Measurements from ENCODE around the gene SERPINA10. TPM values are rescaled to one million over a fixed set of nuclear protein-coding genes. Genes with fewer than 3 reads are reported as not detected.
"Not testable (repeated sequence)": the region's sequence is repeated elsewhere in the genome, so short reads cannot be mapped to it uniquely, and the experiment has no call there.

Gene SERPINA10
- total RNA-seq, 6 donors from 2014 or later = 0.10 TPM; not detected in 5

DNA sequence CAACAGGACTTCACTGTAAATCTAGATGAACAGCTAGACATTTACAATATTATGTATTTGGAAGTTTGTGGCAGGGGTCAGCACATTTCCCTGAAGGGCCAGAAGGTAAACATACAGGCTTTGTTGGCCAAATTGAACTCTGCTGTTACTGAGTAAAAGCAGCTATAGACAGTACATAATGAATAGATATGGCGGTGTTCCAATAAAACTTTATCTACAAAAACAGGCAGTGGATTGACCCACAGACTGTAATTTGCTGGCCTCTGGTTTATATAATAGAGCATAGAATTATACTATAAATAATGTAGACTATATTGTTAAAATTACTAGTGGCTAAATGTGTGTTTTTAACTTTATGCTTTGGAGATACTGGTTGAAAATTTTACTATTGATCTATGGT lies 25.7 kb downstream of the SERPINA10 start:
- WGBS, 2 donors = 96 to 100% methylated on average over 1 of the region's 1 CpG
- ATAC-seq (ENCODE audit: low FRiP score in 2 of 2) (no peak), DNase-seq (no peak)
- no peak for TF ChIP-seq POLR2AphosphoS5 (IDR thresholded peaks at IDR 0.05)
- no peak for TF ChIP-seq EP300 (IDR thresholded peaks at IDR 0.05)
- no peak for TF ChIP-seq POLR2A (IDR thresholded peaks at IDR 0.05)
- TF ChIP-seq, protein P1, sequence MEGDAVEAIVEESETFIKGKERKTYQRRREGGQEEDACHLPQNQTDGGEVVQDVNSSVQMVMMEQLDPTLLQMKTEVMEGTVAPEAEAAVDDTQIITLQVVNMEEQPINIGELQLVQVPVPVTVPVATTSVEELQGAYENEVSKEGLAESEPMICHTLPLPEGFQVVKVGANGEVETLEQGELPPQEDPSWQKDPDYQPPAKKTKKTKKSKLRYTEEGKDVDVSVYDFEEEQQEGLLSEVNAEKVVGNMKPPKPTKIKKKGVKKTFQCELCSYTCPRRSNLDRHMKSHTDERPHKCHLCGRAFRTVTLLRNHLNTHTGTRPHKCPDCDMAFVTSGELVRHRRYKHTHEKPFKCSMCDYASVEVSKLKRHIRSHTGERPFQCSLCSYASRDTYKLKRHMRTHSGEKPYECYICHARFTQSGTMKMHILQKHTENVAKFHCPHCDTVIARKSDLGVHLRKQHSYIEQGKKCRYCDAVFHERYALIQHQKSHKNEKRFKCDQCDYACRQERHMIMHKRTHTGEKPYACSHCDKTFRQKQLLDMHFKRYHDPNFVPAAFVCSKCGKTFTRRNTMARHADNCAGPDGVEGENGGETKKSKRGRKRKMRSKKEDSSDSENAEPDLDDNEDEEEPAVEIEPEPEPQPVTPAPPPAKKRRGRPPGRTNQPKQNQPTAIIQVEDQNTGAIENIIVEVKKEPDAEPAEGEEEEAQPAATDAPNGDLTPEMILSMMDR (IDR thresholded peaks at IDR 0.05) = no peak
- no peak overlapping the region for H3K4me3 ChIP-seq
- H3K27me3 ChIP-seq = no peaks in the 10 kb centered on the region
- peaks cover 0 to 8% (median 3%) of the 10 kb centered on the region in 4 donors for H3K9me3 ChIP-seq
- H3K36me3 ChIP-seq = no peaks in the 10 kb centered on the region
- no peak overlapping the region for H3K27ac ChIP-seq
- H3K4me1 ChIP-seq = no peaks in the 10 kb centered on the region

DNA sequence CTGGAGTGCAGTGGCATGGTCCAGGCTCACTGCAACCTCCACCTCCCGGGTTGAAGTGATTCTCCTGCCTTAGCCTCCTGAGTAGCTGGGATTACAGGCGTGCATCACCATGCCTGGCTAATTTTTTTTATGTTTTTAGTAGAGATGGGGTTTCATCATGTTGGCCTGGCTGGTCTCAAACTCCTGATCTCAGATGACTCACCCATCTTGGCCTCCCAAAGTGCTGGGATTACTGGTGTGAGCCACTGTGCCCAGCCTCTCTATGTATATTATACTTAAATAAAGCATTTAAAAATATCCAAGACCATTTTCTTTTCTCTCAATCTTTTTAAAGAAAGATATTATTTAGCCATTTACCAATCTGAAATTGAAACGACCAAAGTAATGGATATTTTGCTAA lies 28.9 kb downstream of the SERPINA10 start:
- H3K4me3 ChIP-seq; H3K4me1 ChIP-seq; H3K36me3 ChIP-seq; H3K27me3 ChIP-seq; H3K9me3 ChIP-seq; H3K27ac ChIP-seq; ATAC-seq (ENCODE audit: low FRiP score in 2 of 2); DNase-seq: not testable (repeated sequence)
- WGBS, 2 donors = 58 to 90% methylated on average over 3 of the region's 3 CpGs

DNA sequence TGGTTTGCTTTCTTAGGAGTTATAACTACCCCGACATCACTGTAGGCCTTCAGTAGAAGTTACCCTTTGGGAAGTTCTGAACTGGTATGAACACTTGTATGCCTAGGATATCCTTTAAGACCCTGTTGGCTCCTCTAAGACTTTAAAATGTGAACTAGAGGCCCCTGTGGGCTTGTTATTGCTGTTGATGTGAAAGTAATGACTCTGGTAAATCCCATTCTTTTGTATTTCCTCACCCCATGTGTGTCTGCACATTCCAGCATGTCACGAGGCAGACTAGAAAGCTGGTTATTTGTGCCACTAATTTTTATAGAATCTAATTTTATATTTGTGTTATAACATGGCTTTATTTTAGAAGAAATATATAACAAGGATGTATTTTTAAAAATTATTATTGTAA lies 48.9 kb downstream of the SERPINA10 start:
- H3K9me3 ChIP-seq = no peaks in the 10 kb centered on the region
- 85 to 86% methylated on average over 2 of the region's 2 CpGs for WGBS, 2 donors
- DNase-seq (no peak), ATAC-seq (ENCODE audit: low FRiP score in 2 of 2) (no peak)
- no peak overlapping the region for H3K4me3 ChIP-seq
- H3K27ac ChIP-seq = no peak overlapping the region
- no peaks in the 10 kb centered on the region for H3K4me1 ChIP-seq
- no peaks in the 10 kb centered on the region for H3K36me3 ChIP-seq
- TF ChIP-seq POLR2A (IDR thresholded peaks at IDR 0.05) = no peak
- H3K27me3 ChIP-seq = no peaks in the 10 kb centered on the region

DNA sequence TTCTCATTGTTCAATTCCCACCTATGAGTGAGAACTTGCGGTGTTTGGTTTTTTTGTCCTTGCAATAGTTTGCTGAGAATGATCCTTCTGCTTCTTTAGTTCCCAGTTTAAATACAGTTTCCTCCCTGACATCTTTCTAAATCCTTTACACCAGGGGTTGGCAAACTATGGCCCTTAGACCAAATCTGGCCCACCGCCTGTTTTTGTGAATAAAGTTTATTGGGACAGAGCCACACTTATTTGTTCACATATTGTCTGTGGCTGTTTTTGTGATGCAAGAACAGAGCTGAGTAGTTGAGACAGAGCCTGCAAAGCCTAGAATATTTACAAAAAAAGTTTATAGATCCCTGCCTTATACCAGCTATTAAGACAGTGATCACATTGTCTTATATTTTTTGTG lies 53.7 kb downstream of the SERPINA10 start:
- TF ChIP-seq, protein P1 (IDR thresholded peaks at IDR 0.05) = no peak
- no peak for TF ChIP-seq EP300 (IDR thresholded peaks at IDR 0.05)
- TF ChIP-seq POLR2AphosphoS5 (IDR thresholded peaks at IDR 0.05) = no peak
- TF ChIP-seq POLR2A (IDR thresholded peaks at IDR 0.05) = no peak
- Histone ChIP-seq H3K4me1 (no peaks in the 10 kb centered on the region), H3K27ac (no peak overlapping the region), H3K9me3 (no peaks in the 10 kb centered on the region), H3K4me3 (no peak overlapping the region), H3K36me3 (no peaks in the 10 kb centered on the region), H3K27me3 (no peaks in the 10 kb centered on the region)
- WGBS, 2 donors = 87 to 94% methylated on average over 2 of the region's 2 CpGs
- DNase-seq (no peak), ATAC-seq (ENCODE audit: low FRiP score in 2 of 2) (no peak)

- no peak for ATAC-seq (ENCODE audit: low FRiP score in 2 of 2)
- TF ChIP-seq, protein P1 (IDR thresholded peaks at IDR 0.05) = no peak
- TF ChIP-seq POLR2AphosphoS5 (IDR thresholded peaks at IDR 0.05) (no peak), EP300 (IDR thresholded peaks at IDR 0.05) (no peak), POLR2A (IDR thresholded peaks at IDR 0.05) (no peak)
Observed at GRCh38 chr14:94237983-94238382, 55.1 kb downstream of the SERPINA10 start.

DNA sequence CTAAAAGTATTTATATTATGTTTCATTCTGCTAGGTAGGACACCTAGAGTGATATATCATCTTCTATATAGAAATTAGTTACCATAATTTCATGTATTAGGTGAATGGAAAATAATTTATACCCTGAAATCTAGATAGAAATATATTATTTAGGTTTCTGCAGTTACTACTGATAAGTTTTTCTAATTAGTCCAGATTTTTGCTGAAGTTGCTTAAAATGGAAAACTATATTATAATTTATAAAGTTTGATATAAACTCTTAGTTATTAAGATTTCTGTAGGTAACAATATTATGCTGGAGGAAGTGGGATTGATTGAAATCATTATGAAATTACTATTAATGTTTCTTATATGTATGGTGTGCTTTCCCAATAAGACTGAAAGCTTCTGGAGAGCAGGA lies 56.0 kb downstream of the SERPINA10 start:
- Histone ChIP-seq H3K27me3 (no peaks in the 10 kb centered on the region), H3K9me3 (no peaks in the 10 kb centered on the region), H3K36me3 (no peaks in the 10 kb centered on the region), H3K27ac (no peak overlapping the region), H3K4me3 (no peak overlapping the region), H3K4me1 (no peaks in the 10 kb centered on the region)
- no peak for ATAC-seq (ENCODE audit: low FRiP score in 2 of 2)
- TF ChIP-seq, protein P1 (IDR thresholded peaks at IDR 0.05) = no peak
- TF ChIP-seq POLR2AphosphoS5 (IDR thresholded peaks at IDR 0.05) (no peak), POLR2A (IDR thresholded peaks at IDR 0.05) (no peak), EP300 (IDR thresholded peaks at IDR 0.05) (no peak)
- no peak for DNase-seq

More at GRCh38 chr14:94237983-94238382, 55.1 kb downstream of the SERPINA10 start:
- H3K27ac ChIP-seq = no peak overlapping the region
- no peaks in the 10 kb centered on the region for H3K4me1 ChIP-seq
- no peaks in the 10 kb centered on the region for H3K9me3 ChIP-seq
- no peak for DNase-seq
- H3K27me3 ChIP-seq = no peaks in the 10 kb centered on the region
- H3K4me3 ChIP-seq = no peak overlapping the region
- WGBS, 2 donors = 78 to 85% methylated on average over 4 of the region's 4 CpGs
- H3K36me3 ChIP-seq = no peaks in the 10 kb centered on the region
